Measurements from ENCODE around the gene CACNB2.

The CACNB2 gene

DNA sequence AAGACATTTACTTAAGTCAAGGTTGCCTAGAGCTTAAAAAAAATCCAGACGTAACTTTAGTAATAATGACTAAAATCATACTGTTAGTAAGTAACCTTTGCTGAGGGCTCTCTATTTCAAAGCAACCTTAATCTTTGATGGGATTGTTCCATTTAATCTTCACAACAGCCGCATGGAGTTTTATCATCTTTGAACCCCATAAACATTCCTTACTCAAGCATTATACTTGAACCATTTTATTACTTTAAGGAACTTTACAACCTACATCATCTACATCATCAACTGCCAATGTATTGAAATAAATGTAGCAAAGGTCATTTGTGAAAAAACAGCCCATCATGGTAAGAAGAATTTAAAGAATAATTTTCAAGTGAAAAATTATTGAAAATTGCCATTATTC is 22.9 kb upstream of the CACNB2 start:
- no peak for TF ChIP-seq HDGF (IDR thresholded peaks at IDR 0.05; ENCODE audit: borderline replicate concordance)
- POLR2A ChIA-PET: no interaction called here
- DNase-seq (ENCODE audit: extremely low spot score): no peak
- CTCF ChIA-PET: no interaction called here

DNA sequence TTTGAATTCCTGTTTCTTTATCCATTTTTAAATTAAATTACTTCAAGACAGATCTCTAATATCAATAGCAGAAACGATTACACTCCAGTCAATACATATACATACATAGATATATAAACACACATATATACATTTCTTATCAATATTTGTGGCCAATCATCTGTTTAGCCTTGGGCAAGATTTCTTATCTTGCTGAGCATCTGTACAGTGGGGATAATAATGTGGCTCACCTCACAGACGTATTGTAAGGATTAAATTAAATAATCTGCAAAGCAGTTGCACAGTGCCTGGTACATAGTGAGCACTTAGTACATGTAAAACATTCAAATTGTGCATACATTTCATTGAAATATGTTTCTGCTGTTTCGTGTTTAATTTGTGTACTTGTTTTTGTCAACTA is 17.5 kb upstream of the CACNB2 start:
- POLR2A ChIA-PET: no interaction called here
- TF ChIP-seq BHLHE40 (IDR thresholded peaks at IDR 0.05; ENCODE audit: borderline replicate concordance) (no peak), FOXM1 (IDR thresholded peaks at IDR 0.05; ENCODE audit: borderline replicate concordance) (no peak), TARDBP (IDR thresholded peaks at IDR 0.05) (no peak), CTBP1 (IDR thresholded peaks at IDR 0.05; ENCODE audit: borderline replicate concordance) (no peak), ARNT (IDR thresholded peaks at IDR 0.05) (no peak), FOXA1 (IDR thresholded peaks at IDR 0.05) (no peak), ZNF384 (IDR thresholded peaks at IDR 0.05) (no peak), HDGF (IDR thresholded peaks at IDR 0.05; ENCODE audit: borderline replicate concordance) (no peak), NFRKB (IDR thresholded peaks at IDR 0.05) (no peak), ELF4 (IDR thresholded peaks at IDR 0.05) (no peak), FOXK2 (IDR thresholded peaks at IDR 0.05) (no peak), LEF1 (IDR thresholded peaks at IDR 0.05; ENCODE audit: borderline replicate concordance) (no peak), L3MBTL2 (conservative IDR thresholded peaks at IDR 0.05) (no peak), SP1 (IDR thresholded peaks at IDR 0.05) (no peak), SUZ12 (IDR thresholded peaks at IDR 0.05) (no peak)
- TF ChIP-seq, protein P1, sequence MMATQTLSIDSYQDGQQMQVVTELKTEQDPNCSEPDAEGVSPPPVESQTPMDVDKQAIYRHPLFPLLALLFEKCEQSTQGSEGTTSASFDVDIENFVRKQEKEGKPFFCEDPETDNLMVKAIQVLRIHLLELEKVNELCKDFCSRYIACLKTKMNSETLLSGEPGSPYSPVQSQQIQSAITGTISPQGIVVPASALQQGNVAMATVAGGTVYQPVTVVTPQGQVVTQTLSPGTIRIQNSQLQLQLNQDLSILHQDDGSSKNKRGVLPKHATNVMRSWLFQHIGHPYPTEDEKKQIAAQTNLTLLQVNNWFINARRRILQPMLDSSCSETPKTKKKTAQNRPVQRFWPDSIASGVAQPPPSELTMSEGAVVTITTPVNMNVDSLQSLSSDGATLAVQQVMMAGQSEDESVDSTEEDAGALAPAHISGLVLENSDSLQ (IDR thresholded peaks at IDR 0.05): no peak
- no peak for DNase-seq (ENCODE audit: extremely low spot score)
- CTCF ChIA-PET: no interaction called here

DNA sequence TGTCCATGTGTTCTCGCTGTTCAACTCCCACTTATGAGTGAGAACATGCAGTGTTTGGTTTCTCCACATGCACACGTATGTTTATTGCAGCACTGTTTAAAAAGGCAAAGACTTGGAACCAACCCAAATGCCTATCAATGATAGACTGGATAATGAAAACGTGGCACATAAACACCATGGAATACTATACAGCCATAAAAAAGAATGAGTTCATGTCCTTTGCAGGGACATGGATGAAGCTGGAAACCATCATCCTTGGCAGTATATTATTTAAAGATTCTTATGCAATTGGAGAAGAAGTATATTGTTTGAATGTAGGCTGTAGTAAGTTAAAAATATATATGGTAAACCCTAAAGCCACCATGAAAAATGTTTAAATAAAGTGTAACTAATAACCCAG is 7.2 kb upstream of the CACNB2 start:
- no peak for DNase-seq (ENCODE audit: extremely low spot score)
- ChIA-PET POLR2A (no interaction called here), CTCF (no interaction called here)
- TF ChIP-seq SP1 (IDR thresholded peaks at IDR 0.05) (no peak), LEF1 (IDR thresholded peaks at IDR 0.05; ENCODE audit: borderline replicate concordance) (no peak), L3MBTL2 (conservative IDR thresholded peaks at IDR 0.05) (no peak), ELF4 (IDR thresholded peaks at IDR 0.05) (no peak), ZNF384 (IDR thresholded peaks at IDR 0.05) (no peak), SUZ12 (IDR thresholded peaks at IDR 0.05) (no peak), BHLHE40 (IDR thresholded peaks at IDR 0.05; ENCODE audit: borderline replicate concordance) (no peak), NFRKB (IDR thresholded peaks at IDR 0.05) (no peak), FOXK2 (IDR thresholded peaks at IDR 0.05) (no peak), CTBP1 (IDR thresholded peaks at IDR 0.05; ENCODE audit: borderline replicate concordance) (no peak), TARDBP (IDR thresholded peaks at IDR 0.05) (no peak), FOXA1 (IDR thresholded peaks at IDR 0.05) (no peak), ARNT (IDR thresholded peaks at IDR 0.05) (no peak), FOXM1 (IDR thresholded peaks at IDR 0.05; ENCODE audit: borderline replicate concordance) (no peak), HDGF (IDR thresholded peaks at IDR 0.05; ENCODE audit: borderline replicate concordance) (no peak)
- TF ChIP-seq, protein P1 (IDR thresholded peaks at IDR 0.05): no peak

DNA sequence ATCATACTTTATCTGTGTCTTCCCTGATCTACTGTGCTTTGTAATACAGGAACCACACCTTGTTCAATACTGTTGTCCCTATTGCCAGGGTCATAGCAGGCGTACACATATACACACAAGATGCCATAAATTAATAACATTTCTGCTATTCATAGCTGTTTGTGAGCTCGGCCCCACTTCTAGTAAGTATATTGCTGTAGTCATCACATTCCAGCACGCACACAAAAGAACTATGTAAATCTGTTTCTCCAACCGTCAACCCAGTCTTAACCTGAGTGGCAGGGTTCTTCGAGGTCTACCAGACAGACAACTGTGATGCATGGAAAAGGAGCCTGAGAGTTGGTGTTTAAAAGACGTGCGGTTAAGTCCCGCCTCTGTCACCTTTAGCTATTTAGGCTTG is 5.7 kb upstream of the CACNB2 start:
- TF ChIP-seq FOXM1 (IDR thresholded peaks at IDR 0.05; ENCODE audit: borderline replicate concordance): no peak
- TF ChIP-seq NFRKB (IDR thresholded peaks at IDR 0.05): no peak
- no peak for TF ChIP-seq SP1 (IDR thresholded peaks at IDR 0.05)
- TF ChIP-seq BHLHE40 (IDR thresholded peaks at IDR 0.05; ENCODE audit: borderline replicate concordance): no peak
- no peak for TF ChIP-seq CTBP1 (IDR thresholded peaks at IDR 0.05; ENCODE audit: borderline replicate concordance)
- TF ChIP-seq ELF4 (IDR thresholded peaks at IDR 0.05): no peak
- no peak for TF ChIP-seq FOXK2 (IDR thresholded peaks at IDR 0.05)
- TF ChIP-seq L3MBTL2 (conservative IDR thresholded peaks at IDR 0.05): no peak
- TF ChIP-seq LEF1 (IDR thresholded peaks at IDR 0.05; ENCODE audit: borderline replicate concordance): no peak
- TF ChIP-seq ARNT (IDR thresholded peaks at IDR 0.05): no peak
- TF ChIP-seq TARDBP (IDR thresholded peaks at IDR 0.05): no peak
- TF ChIP-seq, protein P1 (IDR thresholded peaks at IDR 0.05): no peak
- TF ChIP-seq SUZ12 (IDR thresholded peaks at IDR 0.05): no peak
- TF ChIP-seq FOXA1 (IDR thresholded peaks at IDR 0.05): no peak
- no peak for TF ChIP-seq ZNF384 (IDR thresholded peaks at IDR 0.05)
- no peak for TF ChIP-seq HDGF (IDR thresholded peaks at IDR 0.05; ENCODE audit: borderline replicate concordance)
- ChIA-PET CTCF (no interaction called here), POLR2A (no interaction called here)
- DNase-seq (ENCODE audit: extremely low spot score): no peak

DNA sequence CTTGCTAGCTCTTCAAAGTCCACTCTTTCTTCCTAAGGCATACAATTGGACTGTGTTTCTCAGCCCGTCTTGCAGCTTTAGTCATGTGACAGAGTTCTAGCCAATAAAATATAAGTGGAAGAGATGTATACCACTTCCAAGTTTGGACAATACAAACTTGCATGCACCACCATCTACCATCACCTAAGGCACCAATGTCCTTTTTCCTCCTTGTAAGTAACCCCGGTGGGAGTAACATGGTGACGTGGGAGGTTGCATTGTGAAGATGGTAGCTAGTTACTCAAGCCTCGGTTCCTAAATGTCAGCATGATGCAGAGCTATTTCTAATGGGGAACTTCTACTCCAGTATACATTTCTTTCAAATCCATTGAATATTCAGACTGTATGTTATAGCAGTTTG is 5.3 kb upstream of the CACNB2 start:
- ChIA-PET POLR2A (no interaction called here), CTCF (no interaction called here)
- TF ChIP-seq NFRKB (IDR thresholded peaks at IDR 0.05): no peak
- TF ChIP-seq FOXA1 (IDR thresholded peaks at IDR 0.05): no peak
- TF ChIP-seq BHLHE40 (IDR thresholded peaks at IDR 0.05; ENCODE audit: borderline replicate concordance): no peak
- TF ChIP-seq SUZ12 (IDR thresholded peaks at IDR 0.05): no peak
- no peak for TF ChIP-seq ELF4 (IDR thresholded peaks at IDR 0.05)
- no peak for TF ChIP-seq L3MBTL2 (conservative IDR thresholded peaks at IDR 0.05)
- no peak for TF ChIP-seq ZNF384 (IDR thresholded peaks at IDR 0.05)
- no peak for TF ChIP-seq ARNT (IDR thresholded peaks at IDR 0.05)
- no peak for TF ChIP-seq LEF1 (IDR thresholded peaks at IDR 0.05; ENCODE audit: borderline replicate concordance)
- no peak for TF ChIP-seq HDGF (IDR thresholded peaks at IDR 0.05; ENCODE audit: borderline replicate concordance)
- no peak for TF ChIP-seq TARDBP (IDR thresholded peaks at IDR 0.05)
- TF ChIP-seq, protein P1 (IDR thresholded peaks at IDR 0.05): no peak
- no peak for TF ChIP-seq CTBP1 (IDR thresholded peaks at IDR 0.05; ENCODE audit: borderline replicate concordance)
- TF ChIP-seq FOXM1 (IDR thresholded peaks at IDR 0.05; ENCODE audit: borderline replicate concordance): no peak
- TF ChIP-seq FOXK2 (IDR thresholded peaks at IDR 0.05): no peak
- TF ChIP-seq SP1 (IDR thresholded peaks at IDR 0.05): no peak
- no peak for DNase-seq (ENCODE audit: extremely low spot score)
